GM10248 (cell line): ENCODE measurements around the gene EML3.

Experiments used
- CTCF ChIA-PET: fragments of 300-600 bp; sonication (Branson Sonifier 250); formaldehyde crosslinking; extraction: SDS; loops from one replicate; lab custom pipeline; 2021; ENCODE audit warnings: antibody characterized with exemption; lab: Yijun Ruan, JAX
- POLR2A ChIA-PET: fragments of 350-650 bp; sonication (Branson Sonifier 250); formaldehyde crosslinking; extraction: SDS; loops from one replicate; lab custom pipeline; 2020; ENCODE audit warnings: antibody characterized with exemption; lab: Yijun Ruan, JAX
- DNase-seq: peaks from one replicate; pipeline ENCODE4 v3.0.0; 2012; ENCODE audit errors: extremely low spot score
- TF ChIP-seq, protein P1 (sequence below): IDR thresholded peaks from 2 replicates; pipeline ENCODE4 v1.5.1; 2012; ENCODE audit warnings: mild to moderate bottlenecking, low read depth; ENCODE audit errors: extremely low read depth, missing control alignments, control extremely low read depth

The EML3 gene

DNA sequence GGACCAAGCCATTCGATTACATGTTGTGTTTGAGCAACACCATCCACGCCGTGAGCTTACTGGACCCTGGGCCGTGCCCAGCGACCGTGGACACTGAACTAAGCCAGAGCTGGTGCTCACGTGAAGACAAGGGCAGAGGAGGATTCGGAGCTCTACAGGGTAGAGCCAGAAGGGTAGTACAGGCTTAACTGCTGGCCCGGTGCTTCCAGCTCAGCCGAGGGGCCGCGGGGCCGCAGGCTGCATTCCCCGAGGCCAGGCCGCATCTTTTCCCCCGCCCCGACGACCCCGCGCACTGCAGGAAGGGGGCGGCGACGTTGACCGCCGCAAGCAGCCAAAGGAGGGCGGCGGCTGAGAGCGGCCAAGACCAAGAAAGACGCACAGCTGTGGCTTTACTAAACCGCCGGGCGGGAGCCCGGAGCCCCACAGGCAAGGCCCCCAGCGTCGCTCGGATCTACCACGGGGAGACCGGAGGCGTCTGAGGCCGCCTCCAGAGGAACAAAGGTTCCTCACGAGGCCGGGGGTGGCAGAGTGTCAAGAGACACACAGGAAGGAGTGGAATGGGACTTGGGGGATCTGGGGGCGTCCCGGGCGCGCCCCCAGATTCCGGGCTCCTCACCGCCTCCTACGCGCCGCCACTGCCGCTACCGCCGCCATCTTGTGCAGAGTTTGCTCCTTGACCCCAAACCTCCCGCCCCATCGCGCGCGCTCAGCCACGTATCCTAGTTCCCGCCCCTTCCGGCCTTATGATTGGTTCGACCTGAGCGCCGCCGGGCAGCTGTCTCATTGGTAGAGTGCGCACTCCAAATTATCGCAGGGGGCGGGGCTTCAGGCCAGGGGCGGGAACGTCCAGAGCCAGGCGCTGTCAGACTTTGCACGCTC, 33.6 kb upstream of the EML3 start, which contains the start of gene GANAB:
GANAB (minus strand) TSS at position 668 of the 879 bp plus-strand sequence; CDS start at position 654, 14 bp downstream.
- ChIA-PET POLR2A (interaction anchor here (0.5 to 2.2 kb wide), 6 partner anchors 19 to 980 kb away, joined by 3 to 27 read pairs (median 4); partner anchors contain the start of genes C11orf98, CSKMT, TUT1 and UQCC3), CTCF (interaction anchor here (0.7 to 1.6 kb wide), 10 partner anchors 9 to 34 kb away, joined by 3 to 6 read pairs (median 4); partner anchors contain the start of gene B3GAT3)
- TF ChIP-seq, protein P1, sequence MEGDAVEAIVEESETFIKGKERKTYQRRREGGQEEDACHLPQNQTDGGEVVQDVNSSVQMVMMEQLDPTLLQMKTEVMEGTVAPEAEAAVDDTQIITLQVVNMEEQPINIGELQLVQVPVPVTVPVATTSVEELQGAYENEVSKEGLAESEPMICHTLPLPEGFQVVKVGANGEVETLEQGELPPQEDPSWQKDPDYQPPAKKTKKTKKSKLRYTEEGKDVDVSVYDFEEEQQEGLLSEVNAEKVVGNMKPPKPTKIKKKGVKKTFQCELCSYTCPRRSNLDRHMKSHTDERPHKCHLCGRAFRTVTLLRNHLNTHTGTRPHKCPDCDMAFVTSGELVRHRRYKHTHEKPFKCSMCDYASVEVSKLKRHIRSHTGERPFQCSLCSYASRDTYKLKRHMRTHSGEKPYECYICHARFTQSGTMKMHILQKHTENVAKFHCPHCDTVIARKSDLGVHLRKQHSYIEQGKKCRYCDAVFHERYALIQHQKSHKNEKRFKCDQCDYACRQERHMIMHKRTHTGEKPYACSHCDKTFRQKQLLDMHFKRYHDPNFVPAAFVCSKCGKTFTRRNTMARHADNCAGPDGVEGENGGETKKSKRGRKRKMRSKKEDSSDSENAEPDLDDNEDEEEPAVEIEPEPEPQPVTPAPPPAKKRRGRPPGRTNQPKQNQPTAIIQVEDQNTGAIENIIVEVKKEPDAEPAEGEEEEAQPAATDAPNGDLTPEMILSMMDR: no peak
- peak; percentile 100 for DNase-seq

DNA sequence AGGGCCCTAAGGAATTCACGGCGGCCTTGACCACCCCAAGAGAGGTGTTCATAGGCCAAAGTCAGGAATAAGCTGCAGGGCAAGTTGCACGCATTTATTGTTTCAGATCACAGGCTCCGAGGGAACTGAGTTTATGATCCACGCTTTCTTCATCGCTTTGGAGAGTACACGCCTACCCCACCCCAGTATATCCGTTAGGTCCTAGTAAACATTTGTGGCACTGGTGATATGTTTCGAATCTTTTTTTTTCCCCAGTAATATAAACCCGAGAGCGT, 33.0 kb upstream of the EML3 start:
- no peak for DNase-seq
- ChIA-PET POLR2A (interaction anchor here (0.6 to 2.2 kb wide), 4 partner anchors 19 to 212 kb away, joined by 3 to 27 read pairs (median 6); partner anchors contain the start of genes C11orf98, CSKMT and TUT1), CTCF (interaction anchor here (0.7 to 1.6 kb wide), 9 partner anchors 10 to 35 kb away, joined by 3 to 6 read pairs (median 4); partner anchors contain the start of gene B3GAT3)
- TF ChIP-seq, protein P1: no peak

DNA sequence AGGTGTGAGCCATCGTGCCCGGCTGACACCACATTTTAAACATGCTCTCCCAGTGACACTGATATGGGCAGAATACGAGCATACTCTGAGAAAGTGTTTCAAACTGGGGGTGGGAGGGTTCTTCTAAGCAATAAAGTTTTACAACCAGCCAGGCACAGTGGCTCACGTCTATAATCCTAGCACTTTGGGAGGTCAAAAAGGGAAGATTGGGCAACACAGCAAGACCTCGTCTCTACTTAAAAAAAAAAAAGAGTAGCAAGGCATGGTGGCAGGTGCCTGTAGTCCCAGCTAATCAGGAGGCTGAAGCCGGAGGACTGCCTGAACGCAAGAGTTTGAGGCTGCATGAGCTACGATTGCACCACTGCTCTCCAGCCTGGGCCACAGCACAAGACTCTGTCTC, 31.6 kb upstream of the EML3 start:
- CTCF ChIA-PET: interaction anchor here (1.4 to 1.5 kb wide), 2 partner anchors 19 to 125 kb away, joined by 3 read pairs; no protein-coding TSS in a partner anchor
- TF ChIP-seq, protein P1: no peak
- no peak for DNase-seq
- POLR2A ChIA-PET: interaction anchor here (0.6 to 2.5 kb wide), 3 partner anchors 16 to 110 kb away, joined by 3 to 15 read pairs (median 3); partner anchors contain the start of genes C11orf98, CSKMT and ZBTB3

DNA sequence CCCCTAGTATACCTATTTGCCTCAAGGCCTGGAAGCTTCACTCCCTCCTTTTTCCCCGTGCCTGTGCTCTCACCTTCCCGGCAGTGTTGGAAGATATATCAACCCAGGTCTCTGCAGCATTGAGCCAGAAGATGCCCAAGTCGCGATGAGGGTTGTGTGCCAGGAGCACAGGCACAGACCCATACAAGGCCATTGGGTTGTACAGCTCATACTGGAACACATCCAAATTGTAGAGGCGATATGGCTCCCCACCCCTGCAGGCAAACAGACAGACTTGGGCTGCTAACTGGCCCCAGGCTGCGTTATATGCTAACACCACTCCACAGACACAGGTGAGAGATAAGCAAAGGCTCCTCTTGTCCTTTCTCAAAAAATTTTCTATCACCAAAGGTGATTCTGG, 19.9 kb upstream of the EML3 start:
- no peak for DNase-seq
- TF ChIP-seq, protein P1: no peak

DNA sequence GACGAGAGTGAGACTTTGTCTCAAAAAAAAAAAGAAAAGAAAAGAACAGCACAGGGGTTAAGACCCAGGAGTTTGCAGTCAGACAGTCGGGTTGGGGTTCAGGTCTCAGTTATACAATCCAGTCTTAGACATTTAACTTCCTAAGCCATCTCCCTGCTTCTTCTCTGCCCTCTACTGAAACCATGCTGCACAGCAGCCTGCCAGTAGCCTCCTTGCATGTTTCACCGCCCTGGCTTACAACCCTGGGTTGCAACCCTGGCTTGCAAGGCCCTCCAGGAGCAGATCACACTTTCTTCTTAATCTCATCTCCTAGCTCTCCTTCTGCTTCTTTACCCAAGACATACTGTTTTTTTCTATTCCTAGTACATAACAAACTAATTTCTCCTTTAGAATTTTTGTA, 15.1 kb upstream of the EML3 start:
- no peak for DNase-seq
- POLR2A ChIA-PET: no interaction called here
- TF ChIP-seq, protein P1: no peak
- CTCF ChIA-PET: interaction anchor here (1.0 to 2.2 kb wide), 3 partner anchors 16 to 142 kb away, joined by 3 to 6 read pairs (median 4); partner anchors contain the start of gene EML3

More for the DNA sequence above, 19.9 kb upstream of the EML3 start:
- ChIA-PET CTCF (interaction anchor here (0.8 to 1.1 kb wide), 2 partner anchors 10 to 69 kb away, joined by 3 read pairs; no protein-coding TSS in a partner anchor), POLR2A (no interaction called here)

DNA sequence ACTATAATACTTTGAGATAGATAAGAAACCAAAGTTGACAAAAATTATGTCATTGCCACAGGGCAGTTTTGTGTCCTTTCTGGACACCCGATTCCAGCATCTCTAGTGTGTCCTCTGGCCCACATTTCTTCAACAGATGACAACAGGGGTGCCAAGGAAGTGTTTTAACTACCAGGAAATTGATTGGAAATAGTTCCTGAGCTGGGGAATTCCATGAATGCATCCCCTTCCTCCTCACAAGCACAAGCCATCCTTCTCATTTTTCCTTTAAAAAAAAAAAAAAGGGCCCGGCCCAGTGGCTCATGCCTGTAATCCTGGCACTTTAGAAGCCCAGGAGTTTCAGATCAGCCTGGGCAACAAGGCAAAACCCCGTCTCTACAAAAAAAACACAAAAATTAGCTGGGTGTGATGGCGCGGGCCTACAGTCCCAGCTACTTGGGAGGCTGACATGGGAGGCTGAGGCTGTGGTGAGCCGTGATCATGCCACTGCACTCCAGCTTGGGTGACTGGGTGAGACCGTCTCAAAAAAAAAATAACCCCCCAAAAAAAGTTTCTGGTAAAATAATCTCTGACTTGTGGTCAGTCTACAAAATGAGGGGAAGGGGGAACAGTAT, 10.0 kb upstream of the EML3 start:
- TF ChIP-seq, protein P1: no peak
- ChIA-PET CTCF (interaction anchor here (0.8 to 4.9 kb wide), 15 partner anchors 10 to 198 kb away, joined by 3 to 43 read pairs (median 3); partner anchors contain the start of genes C11orf98, CSKMT, EML3 and INTS5), POLR2A (interaction anchor here (0.8 to 2.5 kb wide), 8 partner anchors 21 to 219 kb away, joined by 3 to 23 read pairs (median 4); partner anchors contain the start of genes C11orf98, CSKMT, INTS5 and MTA2)
- no peak for DNase-seq
